ENCODE measurements around the gene ATP5PO.

DNA sequence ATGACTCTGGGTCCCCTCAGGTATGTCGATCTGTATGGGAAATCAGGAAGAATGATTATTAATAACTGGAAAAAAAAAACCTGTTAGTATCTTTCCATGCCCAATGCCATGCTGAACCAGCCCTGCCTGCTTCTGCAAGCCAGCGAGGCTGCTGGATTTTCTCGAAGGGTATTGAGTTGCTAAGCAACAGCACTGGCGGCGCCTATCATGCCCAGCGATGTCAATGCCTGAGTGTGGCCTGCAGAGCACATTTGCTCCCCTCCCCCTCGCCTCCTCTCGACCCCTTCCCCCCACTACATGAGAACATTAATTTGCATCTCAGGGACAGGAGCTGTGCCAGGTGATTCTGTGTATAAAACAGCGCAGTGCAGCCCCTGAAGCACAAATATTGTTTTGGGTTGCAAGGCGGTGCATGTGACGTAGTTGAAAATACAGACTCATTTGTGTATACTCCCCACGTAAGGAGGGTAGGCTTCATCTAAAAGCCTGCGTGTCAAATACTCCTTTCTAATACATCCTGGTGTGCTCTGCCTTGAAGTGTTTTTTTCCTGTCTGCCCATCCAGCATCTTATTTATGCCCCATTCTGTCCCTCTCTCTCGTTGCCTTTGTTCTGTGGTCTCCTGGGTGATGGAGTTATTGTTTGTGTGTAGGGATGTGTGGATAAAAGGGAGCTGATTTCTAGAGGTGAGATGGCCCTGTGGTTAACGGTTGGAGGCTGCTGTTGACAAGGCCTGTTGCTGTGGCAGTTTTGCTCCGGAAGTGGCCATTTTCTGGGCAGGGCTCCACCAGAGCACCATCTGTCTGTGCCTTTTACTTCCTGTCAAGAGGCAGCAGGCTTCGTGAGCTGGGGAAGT is 32.7 kb upstream of the ATP5PO start:
- TF ChIP-seq, protein P1, sequence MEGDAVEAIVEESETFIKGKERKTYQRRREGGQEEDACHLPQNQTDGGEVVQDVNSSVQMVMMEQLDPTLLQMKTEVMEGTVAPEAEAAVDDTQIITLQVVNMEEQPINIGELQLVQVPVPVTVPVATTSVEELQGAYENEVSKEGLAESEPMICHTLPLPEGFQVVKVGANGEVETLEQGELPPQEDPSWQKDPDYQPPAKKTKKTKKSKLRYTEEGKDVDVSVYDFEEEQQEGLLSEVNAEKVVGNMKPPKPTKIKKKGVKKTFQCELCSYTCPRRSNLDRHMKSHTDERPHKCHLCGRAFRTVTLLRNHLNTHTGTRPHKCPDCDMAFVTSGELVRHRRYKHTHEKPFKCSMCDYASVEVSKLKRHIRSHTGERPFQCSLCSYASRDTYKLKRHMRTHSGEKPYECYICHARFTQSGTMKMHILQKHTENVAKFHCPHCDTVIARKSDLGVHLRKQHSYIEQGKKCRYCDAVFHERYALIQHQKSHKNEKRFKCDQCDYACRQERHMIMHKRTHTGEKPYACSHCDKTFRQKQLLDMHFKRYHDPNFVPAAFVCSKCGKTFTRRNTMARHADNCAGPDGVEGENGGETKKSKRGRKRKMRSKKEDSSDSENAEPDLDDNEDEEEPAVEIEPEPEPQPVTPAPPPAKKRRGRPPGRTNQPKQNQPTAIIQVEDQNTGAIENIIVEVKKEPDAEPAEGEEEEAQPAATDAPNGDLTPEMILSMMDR (conservative IDR thresholded peaks at IDR 0.05; ENCODE audit: low read depth, low read length), result no peak
- TF ChIP-seq EZH2 (IDR thresholded peaks at IDR 0.05; ENCODE audit: low read length, unreplicated experiment) (no peak), EZH2phosphoT487 (IDR thresholded peaks at IDR 0.05; ENCODE audit: borderline replicate concordance, low read length) (no peak)
